ENCODE data around the gene PRUNE2.

- TF ChIP-seq CTCF (IDR thresholded peaks at IDR 0.05) (no peak), POLR2AphosphoS5 (IDR thresholded peaks at IDR 0.05) (no peak)
Observed at GRCh38 chr9:76891874-76892273, 14.0 kb downstream of the PRUNE2 start.

Measured in upper lobe of left lung (tissue), 4 donors.